Liver (tissue), 9 donors: ENCODE results near the gene TMEM163. TPM values are rescaled to one million over a fixed set of nuclear protein-coding genes. Genes with fewer than 3 reads are reported as not detected.
"Not testable (repeated sequence)": the region's sequence is repeated elsewhere in the genome, so short reads cannot be mapped to it uniquely, and the experiment has no call there.

Source experiments
- DNase-seq: peaks from one replicate; pipeline ENCODE4 v3.0.0-alpha.2; 2017; ENCODE audit warnings: low spot score
- H3K27ac ChIP-seq, 2 donors: one replicate each; pipeline ENCODE4 v1.7.0; 2013; ENCODE audit warnings: inconsistent platforms in 2 of 2, low read length in 2 of 2, control low read depth in 1 of 2, low read depth in 1 of 2, mild to moderate bottlenecking in 1 of 2
- H3K27me3 ChIP-seq, 4 donors: one replicate each; pipeline versions ENCODE4 v1.6.1 to v1.7.0; 2013; ENCODE audit warnings: low read length in 3 of 4, inconsistent platforms in 1 of 4, mild to moderate bottlenecking in 1 of 4, moderate library complexity in 1 of 4; ENCODE audit not compliant: control insufficient read depth in 4 of 4, insufficient read depth in 4 of 4
- H3K36me3 ChIP-seq, 4 donors: one replicate each; pipeline versions ENCODE4 v1.6.1 to v1.7.0; 2013; ENCODE audit warnings: low read length in 3 of 4, mild to moderate bottlenecking in 3 of 4, low read depth in 1 of 4, moderate library complexity in 1 of 4; ENCODE audit not compliant: control insufficient read depth in 4 of 4, insufficient read depth in 3 of 4
- H3K4me1 ChIP-seq, 4 donors: one replicate each; pipeline versions ENCODE4 v1.6.1 to v1.7.0; 2013; ENCODE audit warnings: low read length in 3 of 4, mild to moderate bottlenecking in 3 of 4, moderate library complexity in 1 of 4; ENCODE audit not compliant: control insufficient read depth in 4 of 4, insufficient read depth in 4 of 4
- H3K4me3 ChIP-seq, 3 donors: one replicate each; pipeline versions ENCODE4 v1.6.1 to v1.7.0; 2013; ENCODE audit warnings: low read length in 3 of 3, control low read depth in 1 of 3, low read depth in 1 of 3, mild to moderate bottlenecking in 1 of 3
- H3K9ac ChIP-seq, 2 donors: one replicate each; pipeline ENCODE4 v1.7.0; 2013; ENCODE audit warnings: low read length in 2 of 2, mild to moderate bottlenecking in 2 of 2, moderate library complexity in 2 of 2, control low read depth in 1 of 2, low read depth in 1 of 2
- H3K9me3 ChIP-seq, 4 donors: one replicate each; pipeline versions ENCODE4 v1.6.1 to v1.7.0; 2013; ENCODE audit warnings: low read length in 3 of 4; ENCODE audit not compliant: control insufficient read depth in 4 of 4
- CTCF ChIP-seq: fragments of 150-350 bp; IDR thresholded peaks from 2 replicates; pipeline ENCODE4 v1.5.1; 2017; ENCODE audit warnings: improper control_type of control experiment, low read depth, low read length; ENCODE audit not compliant: missing input control
- EGR1 ChIP-seq, 2 donors: IDR thresholded peaks; 2 replicates each; pipeline ENCODE4 v1.6.1; 2016 to 2018; ENCODE audit warnings: antibody characterized with exemption in 2 of 2, low read depth in 2 of 2
- FOXA1 ChIP-seq: IDR thresholded peaks from 2 replicates; pipeline ENCODE4 v1.6.1; 2016; ENCODE audit warnings: antibody characterized with exemption
- FOXA2 ChIP-seq: IDR thresholded peaks from 2 replicates; pipeline ENCODE4 v1.6.1; 2016; ENCODE audit warnings: antibody characterized with exemption
- GABPA ChIP-seq, 2 donors: IDR thresholded peaks in 1 of 2; conservative IDR thresholded peaks in 1 of 2; 2 replicates each; pipeline ENCODE4 v1.6.1; 2016; ENCODE audit warnings: antibody characterized with exemption in 2 of 2, mild to moderate bottlenecking in 1 of 2, moderate library complexity in 1 of 2
- HNF4A ChIP-seq, 2 donors: conservative IDR thresholded peaks; 2 replicates each; pipeline ENCODE4 v1.6.1; 2016; ENCODE audit warnings: antibody characterized with exemption in 2 of 2, mild to moderate bottlenecking in 2 of 2
- HNF4G ChIP-seq: IDR thresholded peaks from 2 replicates; pipeline ENCODE4 v1.6.1; 2016; ENCODE audit warnings: antibody characterized with exemption
- JUND ChIP-seq, 2 donors: IDR thresholded peaks; 2 replicates each; pipeline ENCODE4 v1.6.1; 2016; ENCODE audit warnings: antibody characterized with exemption in 2 of 2
- MAX ChIP-seq: IDR thresholded peaks from 2 replicates; pipeline ENCODE4 v1.6.1; 2016; ENCODE audit warnings: antibody characterized with exemption
- NR2F2 ChIP-seq: IDR thresholded peaks from 2 replicates; pipeline ENCODE4 v1.6.1; 2016; ENCODE audit warnings: antibody characterized with exemption
- RAD21 ChIP-seq, 2 donors: IDR thresholded peaks; 2 replicates each; pipeline ENCODE4 v1.6.1; 2016; ENCODE audit warnings: antibody characterized with exemption in 2 of 2, mild to moderate bottlenecking in 2 of 2
- RXRA ChIP-seq, 2 donors: IDR thresholded peaks; 2 replicates each; pipeline ENCODE4 v1.6.1; 2017 to 2018; ENCODE audit warnings: antibody characterized with exemption in 2 of 2, mild to moderate bottlenecking in 1 of 2
- SP1 ChIP-seq: IDR thresholded peaks from 2 replicates; pipeline ENCODE4 v1.6.1; 2018; ENCODE audit warnings: antibody characterized with exemption, mild to moderate bottlenecking
- TAF1 ChIP-seq: conservative IDR thresholded peaks from 2 replicates; pipeline ENCODE4 v1.6.1; 2016; ENCODE audit warnings: antibody characterized with exemption, mild to moderate bottlenecking
- YY1 ChIP-seq: IDR thresholded peaks from 2 replicates; pipeline ENCODE4 v1.6.1; 2016; ENCODE audit warnings: antibody characterized with exemption, mild to moderate bottlenecking
- ZBTB33 ChIP-seq: IDR thresholded peaks from 2 replicates; pipeline ENCODE4 v1.6.1; 2016; ENCODE audit warnings: antibody characterized with exemption
- WGBS: extraction: QIAGEN DNeasy Blood & Tissue Kit; methylation state at CpG from one replicate; pipeline ENCODE4 v1.1.7; 2013; 5-methylcytosine and 5-hydroxymethylcytosine counted together
- polyA plus RNA-seq, 2 donors: library from polyadenylated mRNA; stranded (reverse) in 1 of 2; unstranded in 1 of 2; fragments of 200-250 nt in 1 of 2; fragments of >200 nt in 1 of 2; fragmentation: Nextera tagmentation in 1 of 2; extraction: Ambion mirVana in 1 of 2; gene quantifications; one replicate each; pipeline versions ENCODE4 v1.2.1 to v1.2.3, GENCODE V29; 2013 to 2015
- total RNA-seq, 2 donors: library from RNA; depleted of rRNA; stranded (reverse); fragments of >200 nt; gene quantifications; one replicate each; pipeline ENCODE4 v1.2.3, GENCODE V29; 2014
- TF ChIP-seq, protein P1 (sequence below): IDR thresholded peaks from 2 replicates; pipeline ENCODE4 v1.6.1; 2016; ENCODE audit warnings: antibody characterized with exemption
- TF ChIP-seq, protein P2 (sequence below): IDR thresholded peaks from 2 replicates; pipeline ENCODE4 v1.6.1; 2016; ENCODE audit warnings: antibody characterized with exemption, mild to moderate bottlenecking
- donor health status: healthy.
- donor health status: healthy.
- donor health status: healthy.
- donor health status: healthy.
- donor health status: healthy.

TMEM163 gene
- total and polyA plus RNA-seq, 4 donors = 0.08 to 0.48 (median 0.25) TPM

DNA sequence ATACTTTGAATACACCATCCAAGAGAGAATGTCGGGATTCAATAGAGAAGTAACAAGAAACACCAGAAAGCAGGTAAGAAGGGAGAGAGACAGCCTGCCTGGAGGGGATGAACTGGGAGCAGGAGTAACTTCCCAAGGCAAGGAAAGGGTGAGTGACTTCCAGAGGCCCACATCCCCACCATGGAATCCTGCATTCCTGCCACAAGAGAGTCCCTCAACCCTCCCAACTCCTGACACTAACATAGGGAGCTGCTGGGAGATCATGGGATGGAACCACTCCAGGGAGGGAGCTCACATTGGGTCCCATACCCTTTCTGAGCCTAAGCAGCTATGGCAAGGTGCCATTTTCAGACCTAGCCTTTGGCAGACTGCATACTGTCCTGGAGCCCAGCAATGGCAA, 5.5 kb upstream of the TMEM163 start:
- TF ChIP-seq, protein P1, sequence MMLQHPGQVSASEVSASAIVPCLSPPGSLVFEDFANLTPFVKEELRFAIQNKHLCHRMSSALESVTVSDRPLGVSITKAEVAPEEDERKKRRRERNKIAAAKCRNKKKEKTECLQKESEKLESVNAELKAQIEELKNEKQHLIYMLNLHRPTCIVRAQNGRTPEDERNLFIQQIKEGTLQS = no peak
- TF ChIP-seq GABPA (IDR thresholded peaks at IDR 0.05 in 1 of 2, conservative IDR thresholded peaks at IDR 0.05 in 1 of 2) = no peak
- no peak for TF ChIP-seq FOXA2
- no peak for TF ChIP-seq HNF4A (conservative IDR thresholded peaks at IDR 0.05)
- TF ChIP-seq JUND (IDR thresholded peaks at IDR 0.05) = no peak
- TF ChIP-seq TAF1 = no peak
- no peak for TF ChIP-seq RXRA (IDR thresholded peaks at IDR 0.05)
- TF ChIP-seq MAX = no peak
- no peak for TF ChIP-seq FOXA1
- TF ChIP-seq YY1 = no peak
- no peak for TF ChIP-seq CTCF
- no peak for TF ChIP-seq HNF4G
- TF ChIP-seq SP1 = no peak
- no peak for TF ChIP-seq EGR1 (IDR thresholded peaks at IDR 0.05; ENCODE audit: low read depth in 2 of 2)
- TF ChIP-seq NR2F2 = no peak
- TF ChIP-seq, protein P2, sequence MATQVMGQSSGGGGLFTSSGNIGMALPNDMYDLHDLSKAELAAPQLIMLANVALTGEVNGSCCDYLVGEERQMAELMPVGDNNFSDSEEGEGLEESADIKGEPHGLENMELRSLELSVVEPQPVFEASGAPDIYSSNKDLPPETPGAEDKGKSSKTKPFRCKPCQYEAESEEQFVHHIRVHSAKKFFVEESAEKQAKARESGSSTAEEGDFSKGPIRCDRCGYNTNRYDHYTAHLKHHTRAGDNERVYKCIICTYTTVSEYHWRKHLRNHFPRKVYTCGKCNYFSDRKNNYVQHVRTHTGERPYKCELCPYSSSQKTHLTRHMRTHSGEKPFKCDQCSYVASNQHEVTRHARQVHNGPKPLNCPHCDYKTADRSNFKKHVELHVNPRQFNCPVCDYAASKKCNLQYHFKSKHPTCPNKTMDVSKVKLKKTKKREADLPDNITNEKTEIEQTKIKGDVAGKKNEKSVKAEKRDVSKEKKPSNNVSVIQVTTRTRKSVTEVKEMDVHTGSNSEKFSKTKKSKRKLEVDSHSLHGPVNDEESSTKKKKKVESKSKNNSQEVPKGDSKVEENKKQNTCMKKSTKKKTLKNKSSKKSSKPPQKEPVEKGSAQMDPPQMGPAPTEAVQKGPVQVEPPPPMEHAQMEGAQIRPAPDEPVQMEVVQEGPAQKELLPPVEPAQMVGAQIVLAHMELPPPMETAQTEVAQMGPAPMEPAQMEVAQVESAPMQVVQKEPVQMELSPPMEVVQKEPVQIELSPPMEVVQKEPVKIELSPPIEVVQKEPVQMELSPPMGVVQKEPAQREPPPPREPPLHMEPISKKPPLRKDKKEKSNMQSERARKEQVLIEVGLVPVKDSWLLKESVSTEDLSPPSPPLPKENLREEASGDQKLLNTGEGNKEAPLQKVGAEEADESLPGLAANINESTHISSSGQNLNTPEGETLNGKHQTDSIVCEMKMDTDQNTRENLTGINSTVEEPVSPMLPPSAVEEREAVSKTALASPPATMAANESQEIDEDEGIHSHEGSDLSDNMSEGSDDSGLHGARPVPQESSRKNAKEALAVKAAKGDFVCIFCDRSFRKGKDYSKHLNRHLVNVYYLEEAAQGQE = no peak
- TF ChIP-seq RAD21 (IDR thresholded peaks at IDR 0.05) = no peak
- TF ChIP-seq ZBTB33 = no peak
- H3K27ac ChIP-seq = no peak overlapping the region
- no peak overlapping the region for H3K4me3 ChIP-seq
- H3K4me1 ChIP-seq = peaks cover 0 to 1% (median 0%) of the 10 kb centered on the region in 4 donors
- no peak overlapping the region for H3K9ac ChIP-seq
- peaks cover 0 to 18% (median 2%) of the 10 kb centered on the region in 4 donors for H3K27me3 ChIP-seq
- no peaks in the 10 kb centered on the region for H3K36me3 ChIP-seq
- no peaks in the 10 kb centered on the region for H3K9me3 ChIP-seq
- WGBS = 97% methylated on average over 1 of the region's 1 CpG
- no peak for DNase-seq

DNA sequence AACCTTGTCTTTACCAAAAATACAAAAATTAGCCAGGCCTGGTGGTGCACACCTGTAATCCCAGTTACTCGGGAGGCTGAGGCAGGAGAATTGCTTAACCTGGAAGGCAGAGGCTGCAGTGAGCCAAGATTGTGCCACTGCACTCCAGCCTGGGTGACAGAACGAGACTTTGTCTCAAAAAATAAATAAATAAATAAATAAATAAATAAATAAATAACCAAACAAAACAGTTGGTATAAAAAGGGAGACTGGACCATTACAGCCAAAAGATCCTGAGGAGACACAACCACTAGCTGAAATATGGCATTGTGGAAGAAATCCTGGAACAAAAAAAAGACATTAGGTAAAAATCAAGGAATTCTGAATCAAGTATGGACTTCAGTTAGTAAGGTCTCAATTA, 4.9 kb upstream of the TMEM163 start:
- not testable (repeated sequence) for H3K9ac ChIP-seq, H3K27ac ChIP-seq, H3K4me1 ChIP-seq, H3K9me3 ChIP-seq, H3K4me3 ChIP-seq, H3K36me3 ChIP-seq, DNase-seq
- peaks cover 0 to 18% (median 2%) of the 10 kb centered on the region in 4 donors for H3K27me3 ChIP-seq
- WGBS = 84% methylated on average over 2 of the region's 2 CpGs
